Motor neuron (in vitro differentiated cells): Measurements from ENCODE around the gene RASA3. TPM values are rescaled to one million over a fixed set of nuclear protein-coding genes. Genes with fewer than 3 reads are reported as not detected.
"Not testable (repeated sequence)": the region's sequence is repeated elsewhere in the genome, so short reads cannot be mapped to it uniquely, and the experiment has no call there.

Source experiments
- ATAC-seq, 8 experiments: fragments of 200-7000 bp; cut with Tn5 transposase; replicated peaks in 6 of 8; 2 replicates each; pipeline ENCODE4 v1.8.0; 2021; ENCODE audit warnings: mild to moderate bottlenecking in 8 of 8, moderate library complexity in 8 of 8
- H3K27ac ChIP-seq, 2 donors: fragments of 250-450 bp; sonication (Bioruptor Pico); 2 replicates each; pipeline ENCODE4 v1.9.0; 2021; ENCODE audit warnings: antibody characterized with exemption in 2 of 2, mild to moderate bottlenecking in 2 of 2, moderate library complexity in 1 of 2
- H3K4me1 ChIP-seq, 2 donors: fragments of 250-450 bp; sonication (Bioruptor Pico); replicated peaks in 1 of 2; 2 replicates each; pipeline ENCODE4 v1.6.1; 2021; ENCODE audit warnings: antibody characterized with exemption in 2 of 2, mild to moderate bottlenecking in 2 of 2, moderate library complexity in 1 of 2
- H3K4me3 ChIP-seq, 5 donors: fragments of 250-450 bp; sonication (Bioruptor Pico); 2 replicates each; pipeline ENCODE4 v1.9.0; 2021; ENCODE audit warnings: antibody characterized with exemption in 5 of 5, mild to moderate bottlenecking in 5 of 5, moderate library complexity in 4 of 5
- WGBS, 10 experiments: fragments of 450-650 bp; shearing (Covaris generic); methylation state at CpG; one replicate each; pipeline ENCODE4 v1.0.0; 2022; 5-methylcytosine and 5-hydroxymethylcytosine counted together
- in situ Hi-C, 9 experiments: fragments of 400-800 bp; cut with MboI; loops; one replicate each; pipeline ENCODE4 v1.15.0; 2021; ENCODE audit warnings: low sequenced_read_pairs in 9 of 9, low pct_unique_long_range_greater_than_20kb in 2 of 9; ENCODE audit not compliant: unreplicated experiment in 9 of 9
- total RNA-seq, 8 experiments: library from RNA; unstranded; fragments of 300-600 nt; gene quantifications; 2 replicates each; pipeline versions ENCODE4 v1.2.3 to v1.2.4, GENCODE V29; 2022

RASA3 gene
- total RNA-seq, 8 experiments from 2014 or later, result 1.3 to 25.2 (median 10.0) TPM

- in situ Hi-C loops, ATAC-seq, H3K4me3 ChIP-seq, H3K27ac ChIP-seq: not testable (repeated sequence)
- H3K4me1 ChIP-seq, result peaks cover 27 to 38% of the 10 kb centered on the region in 2 donors
- WGBS, 10 experiments, result no CpG with 5 or more reads among the region's 9 CpGs
These were observed 703 bp upstream of the RASA3 start for GRCh38 chr13:114133126-114133525.

GRCh38 chr13:114131583-114132418 lies 622 bp downstream of the RASA3 start:
- WGBS, 10 experiments, result 0 to 2% (median 0%) methylated on average over 2 to 17 of the region's 95 CpGs; no CpG with 5 or more reads in 6 of the 10 experiments
- in situ Hi-C loops, result no loop called here

GRCh38 chr13:114130837-114131582 lies 1.4 kb downstream of the RASA3 start:
- in situ Hi-C loops, result no loop called here
- Histone ChIP-seq H3K4me3 (peak overlapping the region; percentile 53 to 87 (median 72)), H3K4me1 (peaks cover 31 to 54% of the 10 kb centered on the region in 2 donors), H3K27ac (peak overlapping the region; percentile 68 to 85)
- ATAC-seq, result peak in 7 of 8 experiments; percentile 17 to 79 (median 75)
- 0 to 10% (median 1%) methylated on average over 2 to 12 of the region's 30 CpGs; no CpG with 5 or more reads in 4 of the 10 experiments for WGBS, 10 experiments

More at GRCh38 chr13:114131583-114132418, 622 bp downstream of the RASA3 start:
- Histone ChIP-seq H3K4me3 (peak overlapping the region; percentile 53 to 87 (median 72)), H3K27ac (peak overlapping the region; percentile 68 to 85), H3K4me1 (peaks cover 31 to 48% of the 10 kb centered on the region in 2 donors)
- ATAC-seq, result peak; percentile 10 to 48 (median 16)

DNA sequence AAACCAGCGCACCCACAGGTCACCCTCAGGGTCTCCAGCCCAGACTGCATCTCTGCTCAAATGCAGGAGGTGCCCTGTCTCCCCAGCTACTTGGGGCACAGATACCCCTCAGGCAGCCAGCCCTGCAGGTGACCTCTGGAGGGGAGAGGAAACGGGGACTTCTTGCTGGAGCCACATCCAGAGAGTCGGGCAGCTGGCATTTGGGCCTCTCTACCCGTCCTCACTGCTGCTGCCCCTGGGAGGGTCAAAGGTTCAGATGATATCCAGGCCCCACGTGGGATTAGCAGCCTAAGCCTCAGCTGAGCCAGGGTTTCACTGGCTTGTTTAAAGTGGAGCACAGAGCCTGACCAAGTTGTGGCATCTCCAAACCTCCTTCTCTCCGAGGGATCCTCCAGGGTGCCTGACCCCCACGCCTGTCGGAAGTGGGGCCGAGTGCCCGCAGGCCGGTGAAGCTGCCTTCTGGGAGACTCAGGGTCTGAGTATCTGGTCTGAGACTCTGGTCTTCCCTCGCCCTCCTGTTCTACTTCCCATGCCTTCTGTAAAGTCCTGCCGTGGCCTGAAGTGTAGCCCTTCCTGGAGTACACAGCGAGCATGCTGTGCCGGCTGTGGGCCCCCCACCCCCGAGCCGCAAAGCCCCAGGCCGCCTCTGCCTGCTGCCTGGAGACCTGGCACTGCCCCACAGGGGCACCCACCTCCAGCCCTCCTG lies 2.1 kb downstream of the RASA3 start:
- H3K27ac ChIP-seq, result peak overlapping the region; percentile 68 to 85
- in situ Hi-C loops, result no loop called here
- 0% methylated on average over 2 of the region's 18 CpGs; no CpG with 5 or more reads in 9 of the 10 experiments for WGBS, 10 experiments
- peak overlapping the region; percentile 53 to 87 (median 72) for H3K4me3 ChIP-seq
- no peak for ATAC-seq
- H3K4me1 ChIP-seq, result peaks cover 31 to 54% of the 10 kb centered on the region in 2 donors

DNA sequence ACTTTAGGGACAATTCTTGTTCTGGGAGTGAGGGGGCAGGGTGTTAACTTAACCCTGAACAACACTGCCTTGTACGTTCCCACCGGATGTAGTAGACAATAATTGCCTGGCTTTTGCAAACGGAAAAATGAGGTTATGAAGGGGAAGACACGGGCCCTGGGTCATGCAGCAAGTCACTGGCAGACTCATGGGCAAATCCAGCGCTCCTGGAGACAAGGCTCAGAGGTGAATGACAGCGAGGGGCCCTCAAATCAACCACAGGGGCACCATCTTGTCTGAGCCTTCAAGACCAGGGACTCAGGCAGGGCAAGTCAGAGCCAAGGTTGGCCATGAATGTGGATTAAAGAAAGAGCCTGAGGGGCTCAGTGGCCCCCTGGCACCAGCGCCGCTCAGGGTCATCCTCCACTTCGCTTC lies 2.8 kb downstream of the RASA3 start:
- WGBS, 10 experiments, result 25 to 100% (median 75%) methylated on average over 1 to 7 of the region's 9 CpGs; no CpG with 5 or more reads in 3 of the 10 experiments
- H3K27ac ChIP-seq, result no peak overlapping the region
- in situ Hi-C loops, result no loop called here
- ATAC-seq, result no peak
- H3K4me3 ChIP-seq, result no peak overlapping the region
- H3K4me1 ChIP-seq, result peaks cover 31 to 55% of the 10 kb centered on the region in 2 donors

DNA sequence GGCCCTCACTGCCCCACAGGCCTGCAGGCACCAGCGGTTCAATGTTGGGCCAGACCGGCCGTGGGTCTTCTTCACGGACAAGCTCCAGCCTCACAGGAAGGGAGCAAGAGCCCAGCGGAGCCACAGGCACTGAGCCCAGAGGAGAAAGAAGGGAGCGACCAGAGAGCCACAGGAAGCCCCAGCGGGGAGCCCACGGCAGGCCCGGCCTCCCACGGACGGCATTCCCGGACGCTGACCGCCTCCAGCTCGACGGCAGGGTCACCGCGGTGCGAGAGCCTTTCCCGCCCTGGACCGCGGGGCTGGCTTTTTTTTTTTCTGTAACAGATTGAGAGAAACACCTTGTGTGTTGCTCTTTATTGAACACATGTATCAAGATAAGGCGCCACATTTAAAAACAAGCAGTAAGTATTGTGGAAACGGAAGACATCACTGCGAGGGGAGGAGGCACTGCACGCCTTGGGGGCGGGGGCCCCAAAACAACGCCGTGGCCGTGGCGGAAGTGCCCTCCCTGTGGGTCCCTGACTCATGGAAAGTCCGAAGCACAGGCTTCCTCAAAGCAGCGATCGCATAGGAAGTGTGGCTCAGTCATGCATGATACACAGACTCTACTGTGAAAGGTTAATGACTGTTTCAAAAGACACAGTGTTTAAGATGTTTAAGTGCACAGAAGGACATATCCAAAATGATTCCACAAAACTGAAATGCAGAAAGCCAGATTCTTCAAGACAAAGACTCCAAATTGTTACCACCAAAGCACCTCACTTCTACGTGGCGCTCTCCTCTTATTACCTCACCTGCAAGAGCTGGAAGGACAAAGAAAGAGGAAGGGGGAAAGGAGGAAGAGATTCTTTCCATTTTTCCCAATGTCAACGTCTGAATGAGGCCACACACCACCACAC lies 3.5 kb downstream of the RASA3 start:
- in situ Hi-C loops, result no loop called here

DNA sequence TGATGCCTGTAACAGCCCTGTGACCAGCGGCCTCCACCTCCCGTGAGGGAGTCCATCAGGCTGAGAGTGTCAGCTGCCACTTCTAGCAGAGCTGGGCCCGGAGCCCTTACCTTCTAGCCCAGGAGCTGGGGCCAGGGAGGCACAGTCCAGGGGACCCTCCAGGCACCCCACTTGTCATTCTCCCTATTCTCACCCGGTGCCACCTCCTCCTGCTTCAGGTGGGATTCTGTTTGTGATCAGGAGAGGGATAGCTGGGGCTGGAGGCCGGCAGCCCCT lies 4.1 kb downstream of the RASA3 start:
- Histone ChIP-seq H3K4me1 (peaks cover 31 to 54% of the 10 kb centered on the region in 2 donors), H3K4me3 (no peak overlapping the region), H3K27ac (no peak overlapping the region)
- no peak for ATAC-seq
- in situ Hi-C loops, result no loop called here
- WGBS, 10 experiments, result 70 to 100% (median 96%) methylated on average over 1 to 3 of the region's 5 CpGs; no CpG with 5 or more reads in 6 of the 10 experiments

More for the DNA sequence above, 3.5 kb downstream of the RASA3 start:
- Histone ChIP-seq H3K4me3 (peak overlapping the region in 1 of 5 donors; percentile 10), H3K4me1 (peaks cover 31 to 54% of the 10 kb centered on the region in 2 donors), H3K27ac (no peak overlapping the region)
- peak in 6 of 8 experiments; percentile 6 to 39 (median 22) for ATAC-seq
- WGBS, 10 experiments, result 23 to 90% (median 56%) methylated on average over 2 to 11 of the region's 37 CpGs; no CpG with 5 or more reads in 2 of the 10 experiments

DNA sequence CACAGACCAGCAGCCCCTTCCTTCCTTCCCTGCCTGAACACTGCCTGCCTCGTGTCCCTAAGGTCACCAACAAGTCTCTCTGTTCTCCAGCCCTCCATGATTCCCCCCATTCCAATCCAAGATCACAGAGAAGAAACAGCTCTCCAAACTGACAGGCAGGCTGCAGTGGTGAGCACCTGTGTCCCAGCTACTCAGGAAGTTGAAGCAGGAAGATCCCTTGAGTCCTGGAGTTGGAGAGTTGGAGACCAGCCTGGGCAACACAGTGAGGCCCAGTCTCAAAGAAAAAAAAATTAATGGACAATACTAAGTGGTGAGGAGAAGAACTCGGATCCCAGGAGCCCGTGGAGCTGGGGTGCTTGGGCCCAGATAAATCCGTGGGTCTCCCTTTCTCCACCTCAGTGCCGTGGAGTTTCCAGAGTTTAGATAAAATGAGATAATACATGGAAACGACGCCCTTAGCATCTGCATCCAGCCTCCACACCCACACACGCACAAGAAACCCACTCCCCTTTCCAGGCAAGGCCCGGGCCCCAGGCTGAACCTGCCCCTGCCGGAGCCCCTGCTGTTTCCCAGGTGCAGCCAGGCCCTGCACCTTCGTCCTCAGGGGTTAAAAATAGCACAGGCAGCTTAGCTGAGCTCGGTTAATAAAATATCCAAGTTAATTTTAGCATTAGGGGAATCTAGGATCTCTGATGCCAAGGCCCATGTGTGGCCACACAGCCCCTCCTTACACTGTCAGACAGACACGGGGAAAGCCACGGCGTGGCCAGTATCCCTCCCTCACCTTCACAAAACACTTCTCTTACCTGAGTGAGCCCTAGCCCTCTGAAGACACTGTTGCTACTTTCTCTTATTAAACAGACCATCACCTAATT lies 4.7 kb downstream of the RASA3 start:
- Histone ChIP-seq H3K4me3 (no peak overlapping the region), H3K4me1 (peaks cover 31 to 57% of the 10 kb centered on the region in 2 donors), H3K27ac (no peak overlapping the region)
- 27 to 100% (median 67%) methylated on average over 1 to 9 of the region's 15 CpGs; no CpG with 5 or more reads in 3 of the 10 experiments for WGBS, 10 experiments
- no peak for ATAC-seq
- in situ Hi-C loops, result no loop called here

DNA sequence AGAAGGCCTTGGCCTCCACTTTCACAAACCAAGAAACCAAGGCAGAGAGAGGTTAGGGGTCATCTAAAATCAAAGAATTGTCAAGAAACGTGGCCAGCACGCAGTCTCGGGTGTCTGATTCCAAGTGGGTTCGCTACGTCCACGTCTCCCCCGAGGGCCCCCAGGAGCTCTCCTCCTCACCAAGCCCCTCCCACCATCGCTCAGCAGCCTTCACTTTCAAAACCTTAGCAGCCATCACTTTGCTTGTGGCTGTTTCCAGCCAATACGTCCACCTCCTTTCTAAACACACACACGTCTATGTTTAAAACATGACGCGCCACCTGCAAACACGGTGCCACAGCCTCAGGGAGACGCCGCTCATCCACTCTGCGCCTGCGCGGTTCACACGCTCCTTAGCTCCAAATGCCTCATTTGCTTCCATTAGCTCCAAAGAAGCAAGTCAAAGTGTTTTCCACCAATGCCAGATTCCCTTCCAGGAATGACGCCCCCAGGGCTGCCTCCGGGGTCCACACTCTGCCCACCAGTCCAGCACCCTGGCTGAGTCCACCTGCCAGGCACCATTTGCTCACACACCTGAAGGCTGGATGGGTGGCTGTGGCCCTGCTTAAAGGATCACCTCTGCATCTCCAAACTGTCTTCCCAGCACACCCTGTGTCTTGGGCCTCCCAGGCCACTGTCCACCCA lies 5.5 kb downstream of the RASA3 start:
- Histone ChIP-seq H3K27ac (no peak overlapping the region), H3K4me3 (no peak overlapping the region), H3K4me1 (peaks cover 38 to 65% of the 10 kb centered on the region in 2 donors)
- in situ Hi-C loops, result no loop called here
- 86 to 100% (median 92%) methylated on average over 1 to 6 of the region's 21 CpGs; no CpG with 5 or more reads in 7 of the 10 experiments for WGBS, 10 experiments
- ATAC-seq, result no peak

DNA sequence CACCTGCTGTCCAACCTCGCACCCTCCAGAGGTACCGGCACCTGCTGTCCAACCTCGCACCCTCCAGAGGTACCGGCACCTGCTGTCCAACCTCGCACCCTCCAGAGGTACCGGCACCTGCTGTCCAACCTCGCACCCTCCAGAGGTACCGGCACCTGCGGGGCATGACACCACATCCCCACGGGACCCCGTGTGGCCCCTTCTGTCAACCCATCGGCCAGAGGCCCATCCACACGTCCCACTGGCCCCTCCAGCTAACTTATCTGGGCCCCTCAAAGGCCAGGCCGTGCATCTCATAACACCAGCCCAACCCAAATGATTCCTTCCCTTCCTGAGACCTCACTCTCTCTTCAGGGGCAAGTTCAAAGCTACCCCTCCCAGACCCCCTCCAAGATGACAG lies 6.3 kb downstream of the RASA3 start:
- ATAC-seq, in situ Hi-C loops, H3K4me3 ChIP-seq, H3K27ac ChIP-seq: not testable (repeated sequence)
- H3K4me1 ChIP-seq, result peaks cover 46 to 73% of the 10 kb centered on the region in 2 donors
- 80% methylated on average over 1 of the region's 14 CpGs; no CpG with 5 or more reads in 9 of the 10 experiments for WGBS, 10 experiments

- no peak for ATAC-seq
- H3K4me3 ChIP-seq, result no peak overlapping the region
- H3K27ac ChIP-seq, result no peak overlapping the region
- no CpG with 5 or more reads among the region's 19 CpGs for WGBS, 10 experiments
- H3K4me1 ChIP-seq, result peaks cover 49 to 76% of the 10 kb centered on the region in 2 donors
- in situ Hi-C loops, result no loop called here
These were observed 6.8 kb downstream of the RASA3 start for GRCh38 chr13:114125589-114125988.
